ENCODE data around the gene SIGLEC11.
"Not testable (repeated sequence)": the region's sequence is repeated elsewhere in the genome, so short reads cannot be mapped to it uniquely, and the experiment has no call there.

The SIGLEC11 gene

GRCh38 chr19:49950956-49951526, 9.9 kb downstream of the SIGLEC11 start:
- DNase-seq, result no peak

GRCh38 chr19:49950590-49950948, 10.4 kb downstream of the SIGLEC11 start:
- no peak for DNase-seq

DNA sequence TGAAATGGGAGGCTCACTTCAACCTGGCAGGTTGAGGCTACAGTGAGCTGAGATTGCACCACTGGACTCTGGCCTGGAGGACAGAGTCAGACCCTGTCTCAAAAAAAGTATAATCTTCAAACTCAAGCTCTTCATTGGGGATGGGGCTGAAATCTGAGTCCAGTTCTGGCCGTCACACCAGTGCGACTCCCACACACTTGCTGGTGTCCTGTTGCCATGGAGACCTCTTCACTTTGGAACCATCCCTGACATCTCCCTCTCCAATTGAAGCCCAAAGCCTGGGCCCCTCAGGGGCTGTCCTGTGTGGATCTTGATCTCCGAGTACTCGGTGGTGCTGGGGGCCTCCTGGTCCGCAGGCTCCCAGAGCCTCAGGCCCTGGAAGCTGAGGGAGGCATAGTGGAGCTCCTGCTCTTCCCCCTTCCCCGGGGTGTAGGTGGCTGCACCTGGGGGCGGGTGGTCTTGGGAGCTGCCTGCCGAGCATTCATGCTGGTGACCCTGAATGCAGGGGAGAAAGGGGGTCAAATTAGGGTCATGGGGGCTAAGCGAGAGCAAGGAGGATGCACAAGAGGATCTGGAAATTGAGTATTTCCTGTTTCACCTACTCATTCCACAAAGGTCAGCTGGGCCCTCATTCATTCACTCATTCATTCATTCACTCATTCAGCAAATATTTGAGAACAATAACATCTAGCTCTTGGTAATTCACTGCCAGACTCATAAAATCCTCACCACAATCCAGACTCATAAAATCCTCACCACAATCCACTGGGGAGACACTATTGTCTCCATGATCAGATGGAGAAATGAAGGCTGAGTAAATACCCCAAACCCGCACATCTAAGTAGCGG, 11.0 kb downstream of the SIGLEC11 start:
- DNase-seq, result no peak

DNA sequence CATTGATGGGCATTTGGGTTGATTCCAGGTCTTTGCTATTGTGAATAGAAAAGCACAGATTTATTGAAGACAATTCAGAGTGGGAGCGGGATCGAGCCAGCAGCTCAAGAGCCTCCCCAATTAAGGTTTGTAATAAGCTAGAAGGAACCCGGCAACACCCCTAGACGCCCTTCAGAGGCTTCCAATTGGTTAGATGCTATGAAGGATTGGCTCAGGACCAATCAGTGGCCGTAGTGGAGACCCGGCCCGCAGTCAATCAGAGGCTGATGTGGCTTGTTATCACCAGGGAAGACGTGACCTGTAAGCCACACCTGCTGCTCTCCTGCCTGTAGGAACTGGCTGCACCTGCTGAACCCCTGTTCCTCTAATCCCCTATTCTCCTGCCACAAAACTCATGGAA, 14.6 kb downstream of the SIGLEC11 start:
- DNase-seq, result no peak

- DNase-seq, result not testable (repeated sequence)
Measured at GRCh38 chr19:49944567-49944966, 16.4 kb downstream of the SIGLEC11 start.

- no peak for DNase-seq
Measured at GRCh38 chr19:49940482-49940791, 20.5 kb downstream of the SIGLEC11 start.

DNA sequence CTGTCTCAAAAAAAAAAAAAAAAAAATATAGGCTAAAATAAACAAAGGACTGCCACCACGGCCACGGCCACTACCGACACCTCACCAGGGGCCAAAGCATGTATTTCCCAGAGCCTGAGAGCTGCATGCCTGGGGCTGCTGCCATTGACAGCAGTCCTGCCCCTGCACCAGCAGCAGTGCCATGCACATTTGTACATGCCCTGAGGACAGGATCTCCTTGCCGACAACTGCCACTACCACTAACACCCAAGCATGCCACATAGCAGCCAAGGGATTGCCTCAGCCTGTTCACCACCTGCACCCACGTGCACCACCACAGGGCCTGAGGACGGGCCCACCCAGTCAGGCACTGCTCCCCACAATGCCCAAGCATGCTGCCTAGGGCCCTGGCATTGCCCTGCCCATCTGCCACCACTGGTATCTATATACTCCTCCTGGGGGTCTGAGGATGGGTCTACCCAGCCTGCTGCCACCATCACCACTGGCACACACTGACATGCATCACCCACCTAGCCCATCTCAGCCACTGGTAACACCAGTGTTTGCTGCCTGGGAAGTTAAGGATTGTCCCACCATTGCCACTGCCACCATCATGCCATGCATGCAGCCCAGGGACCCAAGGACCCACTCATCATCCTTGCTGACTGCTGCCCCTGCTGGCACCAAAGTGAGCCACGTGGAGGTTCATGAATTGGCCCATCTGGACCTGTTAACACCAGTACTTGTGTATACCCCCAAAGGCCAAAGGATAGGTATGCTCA, 21.1 kb downstream of the SIGLEC11 start:
- DNase-seq, result no peak

DNA sequence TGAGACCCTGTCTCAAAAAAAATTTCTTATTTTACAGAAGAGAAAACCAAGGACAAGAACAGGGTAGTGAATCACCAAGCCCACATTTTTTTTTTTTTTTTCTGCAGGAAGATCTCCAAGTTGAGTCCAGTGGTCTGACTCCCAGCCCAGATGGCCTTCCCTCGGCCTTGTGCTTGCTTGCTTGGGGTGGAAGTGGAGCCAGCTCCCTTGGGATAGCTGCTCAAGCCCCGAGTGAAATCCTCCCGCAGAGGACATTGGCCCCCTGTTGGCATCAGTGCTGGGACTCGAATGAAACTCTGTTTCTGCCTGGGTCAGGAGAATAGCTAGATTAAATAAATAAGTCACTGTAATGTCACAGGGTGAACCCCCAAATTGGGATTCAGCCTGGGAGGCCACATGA, 22.3 kb downstream of the SIGLEC11 start:
- no peak for DNase-seq

DNA sequence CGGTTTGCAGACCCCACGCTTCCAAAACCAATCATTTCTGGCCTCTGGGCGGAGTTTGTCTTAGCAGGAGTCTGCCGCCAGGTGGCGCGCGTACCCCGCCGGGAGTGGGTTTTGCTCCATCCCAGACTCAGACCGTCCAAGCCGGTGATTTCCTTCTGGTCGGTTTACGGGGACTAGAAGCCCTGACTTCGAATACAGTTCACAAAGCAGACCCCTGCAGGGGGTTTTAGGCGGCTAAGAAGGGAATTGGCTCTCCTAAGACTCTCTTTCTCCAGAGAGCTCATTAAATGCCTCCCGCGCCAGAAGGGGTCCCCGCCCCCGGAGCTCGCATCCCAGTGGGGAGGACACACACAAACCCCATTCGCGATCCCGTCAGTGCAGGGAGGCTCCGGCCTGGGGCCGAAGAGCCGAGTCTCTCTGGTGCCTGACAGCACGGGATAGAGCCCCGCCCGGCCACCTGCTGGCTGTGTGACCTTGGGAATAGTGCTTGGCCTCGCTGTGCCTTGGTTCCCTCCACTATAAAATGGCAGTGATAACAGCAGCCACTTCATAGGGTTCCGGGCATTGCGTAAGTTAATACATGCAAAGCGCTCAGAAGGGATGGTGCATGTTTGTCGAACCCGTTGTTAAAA, 23.1 kb downstream of the SIGLEC11 start:
- DNase-seq, result peak; percentile 89

DNA sequence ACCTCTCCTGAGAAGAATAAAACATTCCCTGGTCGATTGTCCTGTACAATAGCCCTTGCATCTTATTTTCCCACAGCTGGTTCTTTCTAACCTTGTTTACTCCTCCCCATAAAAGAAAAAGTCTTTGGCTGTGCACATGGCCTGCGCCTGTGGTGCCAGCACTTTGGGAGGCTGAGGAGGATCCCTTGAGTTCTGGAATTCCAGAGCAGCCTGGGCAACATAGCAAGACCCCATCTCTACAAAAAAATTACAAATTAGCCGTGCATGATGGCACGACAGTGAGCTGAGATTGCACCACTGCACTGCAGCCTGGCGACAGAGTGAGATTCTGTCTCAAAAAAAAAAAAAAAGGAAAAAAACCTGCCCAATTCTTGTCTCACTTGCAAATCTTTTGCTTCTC, 24.4 kb downstream of the SIGLEC11 start:
- DNase-seq, result no peak

- no peak for DNase-seq
Measured at GRCh38 chr19:49933643-49934042, 27.3 kb downstream of the SIGLEC11 start.

- DNase-seq, result no peak
Measured at GRCh38 chr19:49932731-49933131, 28.2 kb downstream of the SIGLEC11 start.

GRCh38 chr19:49932041-49932451, 28.9 kb downstream of the SIGLEC11 start:
- no peak for DNase-seq

DNA sequence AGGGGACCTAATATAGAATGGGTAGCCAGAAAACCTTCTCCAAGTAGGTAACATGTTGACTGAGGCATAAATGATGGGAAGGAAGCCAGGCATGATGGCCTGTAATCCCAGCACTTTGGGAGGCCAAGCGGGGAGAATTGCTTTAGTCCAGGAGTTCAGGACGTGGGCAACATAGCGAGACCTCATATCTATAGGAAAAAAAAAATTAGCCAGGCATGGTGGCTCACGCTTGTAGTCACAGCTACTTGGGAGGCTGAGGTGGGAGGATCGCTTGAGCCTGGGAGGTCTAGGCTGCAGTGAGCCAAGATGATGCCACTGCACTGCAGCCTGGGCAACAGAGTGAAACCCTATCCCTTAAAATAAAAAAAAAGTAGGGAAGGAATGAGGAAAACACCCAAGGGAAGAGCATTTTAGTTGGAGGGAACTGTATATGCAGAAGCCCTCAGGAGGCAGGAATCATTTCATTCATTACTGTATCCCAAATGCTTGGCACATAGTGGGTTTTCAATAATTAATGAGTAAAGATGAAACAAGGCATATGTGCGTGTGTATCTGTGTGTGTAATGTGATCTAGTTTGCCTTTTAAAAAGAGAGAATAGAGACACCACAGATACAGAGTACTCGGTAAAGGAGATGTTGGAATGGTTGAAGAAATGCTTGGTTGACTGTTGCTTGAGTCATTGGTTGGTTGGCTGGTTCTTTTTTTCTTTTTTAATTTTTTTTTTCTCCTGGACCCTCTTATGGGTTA, 29.5 kb downstream of the SIGLEC11 start:
- DNase-seq, result no peak

- DNase-seq, result no peak
Measured at GRCh38 chr19:49930483-49931011, 30.4 kb downstream of the SIGLEC11 start.

DNA sequence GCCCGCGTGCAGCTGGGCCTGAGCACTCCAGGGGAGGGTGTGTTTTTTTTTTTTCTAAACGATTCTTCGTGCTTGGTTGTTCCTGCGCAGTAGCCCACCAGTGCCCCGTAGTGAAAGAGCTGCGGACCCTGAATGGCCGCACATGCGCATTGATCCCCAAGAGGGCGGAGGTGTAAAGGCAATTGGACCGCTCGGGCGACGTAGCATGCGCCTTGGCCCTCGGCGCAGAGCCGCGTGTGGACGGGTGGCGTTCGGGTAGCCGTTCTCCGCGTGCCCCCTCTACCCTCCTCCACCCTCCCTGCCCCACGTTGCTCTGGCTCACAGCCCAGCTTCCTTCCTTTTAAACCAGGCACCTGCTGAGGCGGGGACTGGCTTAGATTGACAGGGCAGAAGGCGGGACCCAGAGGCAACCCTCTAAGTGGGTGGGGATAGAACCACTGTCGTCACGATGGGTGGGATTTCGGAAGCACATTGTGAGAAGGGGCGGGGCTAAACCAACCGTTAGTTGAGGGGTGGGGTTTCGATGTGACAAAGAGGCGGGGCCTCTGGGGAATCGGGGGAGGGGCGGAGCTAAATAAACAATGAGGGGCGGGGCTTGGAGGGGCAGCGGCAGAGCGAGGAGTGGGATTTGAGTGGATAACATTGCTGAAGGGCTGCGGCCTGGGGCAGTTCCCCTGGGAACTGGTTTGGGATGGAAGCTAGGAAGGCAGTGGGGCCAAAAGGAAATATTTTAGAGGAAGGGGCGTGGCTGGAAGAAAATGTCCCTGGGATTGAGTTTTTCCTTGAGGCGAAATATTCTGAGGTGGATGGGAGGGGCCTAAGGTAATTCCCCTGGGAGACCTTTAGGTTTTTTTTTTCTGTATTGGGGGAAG, 31.1 kb downstream of the SIGLEC11 start:
- peak; percentile 93 for DNase-seq

DNA sequence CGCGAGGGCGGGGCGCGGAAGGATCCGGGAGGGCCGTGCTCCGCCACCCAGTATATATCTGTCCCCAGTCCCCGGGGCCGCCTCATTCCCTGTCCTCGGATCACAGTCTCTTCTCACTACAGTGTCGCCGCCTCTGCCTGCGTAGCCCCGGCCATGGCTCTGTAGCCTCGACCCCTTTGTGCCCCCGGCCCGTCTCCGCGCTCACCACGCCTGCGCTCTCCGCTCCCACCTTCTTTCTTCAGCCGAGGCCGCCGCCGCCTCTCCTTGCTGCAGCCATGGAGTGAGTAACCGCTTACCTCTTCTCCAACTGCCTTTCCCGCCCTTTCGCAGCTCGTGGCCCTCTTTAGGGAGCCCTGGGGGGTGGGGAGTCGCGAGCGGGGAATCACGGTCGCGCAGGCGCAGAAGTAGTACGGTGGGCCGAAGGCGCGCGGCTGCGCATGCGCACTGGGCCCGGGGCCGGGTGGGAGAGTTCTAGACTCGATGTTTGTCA, 31.8 kb downstream of the SIGLEC11 start, which contains the start of the genes ATF5 and NUP62:
TSS of gene ATF5 (plus strand) at position 85 of the 490 bp plus-strand sequence. CDS start 1,646 bp downstream, outside the sequence.
TSS of gene NUP62 (minus strand) at position 384 of the 490 bp plus-strand sequence. CDS start 19,697 bp downstream, outside the sequence.
- DNase-seq, result peak; percentile 95

- DNase-seq, result no peak
Measured at GRCh38 chr19:49927526-49928264, 33.3 kb downstream of the SIGLEC11 start.

- no peak for DNase-seq
Measured at GRCh38 chr19:49926515-49926914, 34.5 kb downstream of the SIGLEC11 start.

DNA sequence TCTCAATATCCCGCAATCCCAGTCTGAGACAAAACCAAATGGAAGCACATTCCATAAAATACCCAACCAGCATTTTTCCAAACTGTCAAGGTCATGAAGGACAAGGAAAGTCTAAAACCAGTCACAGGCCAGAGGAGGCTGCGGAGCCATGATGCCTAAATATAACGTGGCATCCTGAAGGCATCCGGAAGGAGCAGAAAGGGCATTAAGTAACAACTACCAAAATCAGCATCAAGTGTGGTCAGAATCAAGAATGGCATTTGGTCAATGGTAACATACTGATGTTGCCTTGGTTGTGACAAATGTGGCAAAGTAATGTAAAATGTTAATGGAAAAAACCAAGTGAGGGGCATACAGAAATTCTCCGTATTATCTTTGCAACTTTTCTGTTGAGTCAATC, 35.5 kb downstream of the SIGLEC11 start:
- DNase-seq, result no peak

Measured in right forelimb (tissue), 1 donor.